ENCODE measurements around the gene R3HCC1L. TPM values are rescaled to one million over a fixed set of nuclear protein-coding genes. Genes with fewer than 3 reads are reported as not detected.

R3HCC1L gene
- polyA plus RNA-seq, 2 of the 4 experiments (the other 2 are of a cell fraction), result 11.0 to 15.2 TPM

DNA sequence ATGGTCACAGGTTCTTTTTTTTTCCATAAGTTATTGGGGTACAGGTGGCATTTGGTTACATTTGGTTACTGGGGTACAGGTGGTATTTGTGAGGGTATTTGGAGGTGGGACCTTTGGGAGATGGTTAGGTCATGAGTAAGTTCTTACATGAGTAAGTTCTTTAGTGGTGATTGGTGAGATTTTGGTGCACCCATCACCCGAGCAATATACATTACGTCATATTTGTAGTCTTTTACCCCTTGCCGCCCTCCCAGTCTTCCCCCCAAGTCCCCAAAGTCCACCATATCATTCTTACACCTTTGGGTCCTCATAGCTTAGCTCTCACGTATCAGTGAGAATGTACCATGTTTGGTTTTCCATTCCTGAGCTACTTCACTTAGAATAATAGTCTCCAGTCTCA is 49.2 kb upstream of the R3HCC1L start (continued):
- TF ChIP-seq MAFK (IDR thresholded peaks at IDR 0.05; ENCODE audit: partially characterized antibody) (no peak), RAD21 (conservative IDR thresholded peaks at IDR 0.05 in 1 of 2, IDR thresholded peaks at IDR 0.05 in 1 of 2) (no peak)
- TF ChIP-seq, protein P1, sequence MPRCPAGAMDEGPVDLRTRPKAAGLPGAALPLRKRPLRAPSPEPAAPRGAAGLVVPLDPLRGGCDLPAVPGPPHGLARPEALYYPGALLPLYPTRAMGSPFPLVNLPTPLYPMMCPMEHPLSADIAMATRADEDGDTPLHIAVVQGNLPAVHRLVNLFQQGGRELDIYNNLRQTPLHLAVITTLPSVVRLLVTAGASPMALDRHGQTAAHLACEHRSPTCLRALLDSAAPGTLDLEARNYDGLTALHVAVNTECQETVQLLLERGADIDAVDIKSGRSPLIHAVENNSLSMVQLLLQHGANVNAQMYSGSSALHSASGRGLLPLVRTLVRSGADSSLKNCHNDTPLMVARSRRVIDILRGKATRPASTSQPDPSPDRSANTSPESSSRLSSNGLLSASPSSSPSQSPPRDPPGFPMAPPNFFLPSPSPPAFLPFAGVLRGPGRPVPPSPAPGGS (IDR thresholded peaks at IDR 0.05), result no peak

DNA sequence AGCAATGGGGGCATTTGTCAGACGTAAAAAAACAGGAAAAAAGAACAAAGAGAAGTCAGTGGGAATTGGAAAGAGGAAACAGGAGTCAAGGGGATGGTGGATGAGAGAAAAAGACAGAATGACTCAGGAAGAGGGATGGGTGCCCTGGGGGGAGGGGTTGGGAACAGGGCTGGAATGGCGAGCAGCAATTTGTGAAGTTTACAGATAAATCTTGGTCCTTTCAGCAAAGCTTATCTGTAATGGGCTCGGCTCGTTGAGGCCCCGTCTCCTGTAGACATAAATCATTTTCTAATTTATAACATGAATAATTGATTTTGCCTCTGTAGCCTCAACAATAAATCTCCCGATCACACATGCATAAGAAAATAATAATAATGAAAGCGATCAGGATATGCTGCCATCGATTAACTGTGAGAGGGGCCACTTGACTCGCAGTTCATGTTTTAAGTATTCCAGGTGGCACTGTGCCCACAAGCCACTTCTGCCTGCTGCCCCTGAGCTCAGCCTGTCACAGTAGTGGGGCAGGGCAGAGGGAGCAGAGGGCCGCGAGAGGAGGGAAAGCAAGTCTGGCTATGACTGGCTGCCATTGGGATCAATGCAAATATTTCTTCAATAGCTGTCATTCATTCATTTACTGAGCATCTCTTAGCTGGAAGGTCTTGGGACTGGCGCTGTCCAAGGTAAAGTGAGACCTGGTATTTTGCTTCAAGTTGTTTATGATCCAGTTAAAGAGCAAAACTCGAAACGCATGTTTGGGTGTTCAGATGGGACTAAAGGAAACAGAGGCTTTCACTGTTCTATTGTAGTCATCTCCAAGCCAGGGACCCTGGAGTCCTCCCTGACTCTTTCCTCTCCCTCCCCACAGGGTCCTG is 47.4 kb upstream of the R3HCC1L start:
- CTCF ChIA-PET, result interaction anchor here (1.1 kb wide), 1 partner anchor 52 kb away, joined by 3 read pairs; no protein-coding TSS in a partner anchor
- no peak for TF ChIP-seq EHF (CRISPR knock-in tag; IDR thresholded peaks at IDR 0.05)
- no peak for TF ChIP-seq FOSL2 (IDR thresholded peaks at IDR 0.05)
- no peak for TF ChIP-seq FOSL2 (CRISPR knock-in tag; IDR thresholded peaks at IDR 0.05)
- TF ChIP-seq, protein P2, sequence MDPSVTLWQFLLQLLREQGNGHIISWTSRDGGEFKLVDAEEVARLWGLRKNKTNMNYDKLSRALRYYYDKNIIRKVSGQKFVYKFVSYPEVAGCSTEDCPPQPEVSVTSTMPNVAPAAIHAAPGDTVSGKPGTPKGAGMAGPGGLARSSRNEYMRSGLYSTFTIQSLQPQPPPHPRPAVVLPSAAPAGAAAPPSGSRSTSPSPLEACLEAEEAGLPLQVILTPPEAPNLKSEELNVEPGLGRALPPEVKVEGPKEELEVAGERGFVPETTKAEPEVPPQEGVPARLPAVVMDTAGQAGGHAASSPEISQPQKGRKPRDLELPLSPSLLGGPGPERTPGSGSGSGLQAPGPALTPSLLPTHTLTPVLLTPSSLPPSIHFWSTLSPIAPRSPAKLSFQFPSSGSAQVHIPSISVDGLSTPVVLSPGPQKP (IDR thresholded peaks at IDR 0.05; ENCODE audit: low read depth, low read length), result no peak
- TF ChIP-seq, protein P3, sequence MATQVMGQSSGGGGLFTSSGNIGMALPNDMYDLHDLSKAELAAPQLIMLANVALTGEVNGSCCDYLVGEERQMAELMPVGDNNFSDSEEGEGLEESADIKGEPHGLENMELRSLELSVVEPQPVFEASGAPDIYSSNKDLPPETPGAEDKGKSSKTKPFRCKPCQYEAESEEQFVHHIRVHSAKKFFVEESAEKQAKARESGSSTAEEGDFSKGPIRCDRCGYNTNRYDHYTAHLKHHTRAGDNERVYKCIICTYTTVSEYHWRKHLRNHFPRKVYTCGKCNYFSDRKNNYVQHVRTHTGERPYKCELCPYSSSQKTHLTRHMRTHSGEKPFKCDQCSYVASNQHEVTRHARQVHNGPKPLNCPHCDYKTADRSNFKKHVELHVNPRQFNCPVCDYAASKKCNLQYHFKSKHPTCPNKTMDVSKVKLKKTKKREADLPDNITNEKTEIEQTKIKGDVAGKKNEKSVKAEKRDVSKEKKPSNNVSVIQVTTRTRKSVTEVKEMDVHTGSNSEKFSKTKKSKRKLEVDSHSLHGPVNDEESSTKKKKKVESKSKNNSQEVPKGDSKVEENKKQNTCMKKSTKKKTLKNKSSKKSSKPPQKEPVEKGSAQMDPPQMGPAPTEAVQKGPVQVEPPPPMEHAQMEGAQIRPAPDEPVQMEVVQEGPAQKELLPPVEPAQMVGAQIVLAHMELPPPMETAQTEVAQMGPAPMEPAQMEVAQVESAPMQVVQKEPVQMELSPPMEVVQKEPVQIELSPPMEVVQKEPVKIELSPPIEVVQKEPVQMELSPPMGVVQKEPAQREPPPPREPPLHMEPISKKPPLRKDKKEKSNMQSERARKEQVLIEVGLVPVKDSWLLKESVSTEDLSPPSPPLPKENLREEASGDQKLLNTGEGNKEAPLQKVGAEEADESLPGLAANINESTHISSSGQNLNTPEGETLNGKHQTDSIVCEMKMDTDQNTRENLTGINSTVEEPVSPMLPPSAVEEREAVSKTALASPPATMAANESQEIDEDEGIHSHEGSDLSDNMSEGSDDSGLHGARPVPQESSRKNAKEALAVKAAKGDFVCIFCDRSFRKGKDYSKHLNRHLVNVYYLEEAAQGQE (IDR thresholded peaks at IDR 0.05), result peak; percentile 72
- no peak for TF ChIP-seq MAZ (IDR thresholded peaks at IDR 0.05; ENCODE audit: borderline replicate concordance, low read depth, low read length)
- TF ChIP-seq ESRRA (IDR thresholded peaks at IDR 0.05; ENCODE audit: borderline replicate concordance, low read length), result no peak
- H3K27ac ChIP-seq, result no peak overlapping the region
- H3K4me1 ChIP-seq, result no peaks in the 10 kb centered on the region
- 15% methylated on average over 14 of the region's 14 CpGs for WGBS (ENCODE audit: missing lambda C conversion rate)
- H3K9me3 ChIP-seq, result no peaks in the 10 kb centered on the region
- POLR2A ChIA-PET, result no interaction called here
- no peak overlapping the region for H3K4me2 ChIP-seq
- DNase-seq (ENCODE audit: low read depth in 1 of 2, low spot score in 1 of 2) (no peak), FAIRE-seq (no peak), ATAC-seq (no peak)
- H3K4me3 ChIP-seq, result no peak overlapping the region

DNA sequence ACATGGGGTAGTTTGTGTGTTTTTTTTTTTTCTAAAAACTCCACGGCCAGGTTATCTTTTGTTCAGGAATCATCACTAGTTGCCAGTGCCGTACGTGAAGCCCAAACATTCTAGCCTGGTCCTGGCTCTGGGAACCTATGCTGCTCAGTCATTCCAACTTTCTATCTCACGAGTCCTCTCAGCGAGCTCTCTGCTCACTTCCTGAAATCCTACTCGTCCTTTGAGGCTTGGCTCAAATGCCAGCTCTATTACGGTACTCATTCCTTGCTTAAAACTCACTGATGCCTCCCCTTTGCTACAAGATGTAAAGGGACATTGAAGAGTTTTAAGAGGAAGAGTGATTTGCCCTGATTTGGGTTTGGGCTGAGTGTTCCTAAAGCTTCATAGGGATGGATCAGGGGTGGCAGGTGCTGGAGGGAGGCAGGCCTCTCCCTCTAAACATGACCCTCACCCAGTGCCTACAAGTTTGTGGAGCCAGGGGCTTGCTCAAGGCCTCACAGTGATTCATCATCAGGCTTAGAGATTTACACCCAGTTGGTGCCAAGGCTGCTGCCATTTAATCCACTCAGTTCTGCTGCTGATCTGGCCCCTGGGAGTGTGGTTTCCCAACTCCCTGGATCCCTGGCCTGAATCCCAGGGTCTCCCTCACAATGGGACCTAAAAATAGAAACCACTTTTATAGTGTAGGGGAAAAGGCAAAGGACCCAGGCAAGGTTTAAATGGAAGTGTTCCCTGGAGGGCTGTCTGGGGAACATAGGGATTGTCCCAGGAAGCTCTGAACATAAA is 46.1 kb upstream of the R3HCC1L start:
- Histone ChIP-seq H3K4me1 (no peaks in the 10 kb centered on the region), H3K4me3 (no peak overlapping the region), H3K9me3 (no peaks in the 10 kb centered on the region), H3K4me2 (no peak overlapping the region), H3K27ac (no peak overlapping the region)
- ChIA-PET POLR2A (no interaction called here), CTCF (interaction anchor here (1.1 kb wide), 1 partner anchor 32 kb away, joined by 3 read pairs; no protein-coding TSS in a partner anchor)
- no peak for FAIRE-seq
- 39% methylated on average over 7 of the region's 7 CpGs for WGBS (ENCODE audit: missing lambda C conversion rate)
- no peak for DNase-seq (ENCODE audit: low read depth in 1 of 2, low spot score in 1 of 2)
- no peak for ATAC-seq
- TF ChIP-seq ZC3H11A (IDR thresholded peaks at IDR 0.05), result no peak
- TF ChIP-seq HOXB13 (CRISPR knock-in tag; IDR thresholded peaks at IDR 0.05; ENCODE audit: low read depth), result no peak
- no peak for TF ChIP-seq KDM1A (IDR thresholded peaks at IDR 0.05; ENCODE audit: low read depth)
- no peak for TF ChIP-seq RFX5 (IDR thresholded peaks at IDR 0.05)
- TF ChIP-seq, protein P4, sequence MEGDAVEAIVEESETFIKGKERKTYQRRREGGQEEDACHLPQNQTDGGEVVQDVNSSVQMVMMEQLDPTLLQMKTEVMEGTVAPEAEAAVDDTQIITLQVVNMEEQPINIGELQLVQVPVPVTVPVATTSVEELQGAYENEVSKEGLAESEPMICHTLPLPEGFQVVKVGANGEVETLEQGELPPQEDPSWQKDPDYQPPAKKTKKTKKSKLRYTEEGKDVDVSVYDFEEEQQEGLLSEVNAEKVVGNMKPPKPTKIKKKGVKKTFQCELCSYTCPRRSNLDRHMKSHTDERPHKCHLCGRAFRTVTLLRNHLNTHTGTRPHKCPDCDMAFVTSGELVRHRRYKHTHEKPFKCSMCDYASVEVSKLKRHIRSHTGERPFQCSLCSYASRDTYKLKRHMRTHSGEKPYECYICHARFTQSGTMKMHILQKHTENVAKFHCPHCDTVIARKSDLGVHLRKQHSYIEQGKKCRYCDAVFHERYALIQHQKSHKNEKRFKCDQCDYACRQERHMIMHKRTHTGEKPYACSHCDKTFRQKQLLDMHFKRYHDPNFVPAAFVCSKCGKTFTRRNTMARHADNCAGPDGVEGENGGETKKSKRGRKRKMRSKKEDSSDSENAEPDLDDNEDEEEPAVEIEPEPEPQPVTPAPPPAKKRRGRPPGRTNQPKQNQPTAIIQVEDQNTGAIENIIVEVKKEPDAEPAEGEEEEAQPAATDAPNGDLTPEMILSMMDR (IDR thresholded peaks at IDR 0.05), result no peak
- no peak for TF ChIP-seq RAD21 (conservative IDR thresholded peaks at IDR 0.05 in 1 of 2, IDR thresholded peaks at IDR 0.05 in 1 of 2)
- TF ChIP-seq SMC3 (IDR thresholded peaks at IDR 0.05), result no peak
- TF ChIP-seq, protein P1 (IDR thresholded peaks at IDR 0.05), result no peak
- TF ChIP-seq, protein P5, sequence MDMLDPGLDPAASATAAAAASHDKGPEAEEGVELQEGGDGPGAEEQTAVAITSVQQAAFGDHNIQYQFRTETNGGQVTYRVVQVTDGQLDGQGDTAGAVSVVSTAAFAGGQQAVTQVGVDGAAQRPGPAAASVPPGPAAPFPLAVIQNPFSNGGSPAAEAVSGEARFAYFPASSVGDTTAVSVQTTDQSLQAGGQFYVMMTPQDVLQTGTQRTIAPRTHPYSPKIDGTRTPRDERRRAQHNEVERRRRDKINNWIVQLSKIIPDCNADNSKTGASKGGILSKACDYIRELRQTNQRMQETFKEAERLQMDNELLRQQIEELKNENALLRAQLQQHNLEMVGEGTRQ (IDR thresholded peaks at IDR 0.05), result no peak
- no peak for TF ChIP-seq RNF2 (IDR thresholded peaks at IDR 0.05; ENCODE audit: borderline replicate concordance, low read depth)
- TF ChIP-seq CBX8 (IDR thresholded peaks at IDR 0.05), result no peak
- no peak for TF ChIP-seq ZSCAN20 (CRISPR knock-in tag; IDR thresholded peaks at IDR 0.05)
